Sigmoid colon (tissue), 7 donors: ENCODE results near the gene PAX3. TPM values are rescaled to one million over a fixed set of nuclear protein-coding genes. Genes with fewer than 3 reads are reported as not detected.
A peak's percentile ranks its signal among the peaks of the same experiment; 100 is the strongest.

Experiments
- DNase-seq: peaks from one replicate; pipeline ENCODE4 v3.0.0-alpha.2; 2019
- H3K27ac ChIP-seq, 4 donors: fragments of 200-600 bp; sonication (generic); one replicate each; pipeline ENCODE4 v1.5.1; 2016 to 2019; ENCODE audit warnings: mild to moderate bottlenecking in 1 of 4
- H3K27me3 ChIP-seq, 3 donors: fragments of 200-600 bp; sonication (generic); one replicate each; pipeline ENCODE4 v1.5.1; 2019; ENCODE audit warnings: mild to moderate bottlenecking in 1 of 3
- H3K36me3 ChIP-seq, 4 donors: fragments of 200-600 bp; sonication (generic); one replicate each; pipeline ENCODE4 v1.5.1; 2016 to 2019
- H3K4me1 ChIP-seq, 4 donors: fragments of 200-600 bp; sonication (generic); one replicate each; pipeline ENCODE4 v1.5.1; 2017 to 2019
- H3K4me3 ChIP-seq, 4 donors: fragments of 200-600 bp; sonication (generic); one replicate each; pipeline ENCODE4 v1.5.1; 2017 to 2019; ENCODE audit warnings: mild to moderate bottlenecking in 2 of 4, moderate library complexity in 1 of 4
- H3K9me3 ChIP-seq, 4 donors: fragments of 200-600 bp in 3 of 4; sonication (generic) in 3 of 4; one replicate each; pipeline versions ENCODE4 v1.5.1 to v1.6.1; 2013 to 2019
- EP300 ChIP-seq, 4 donors: sonication (generic); formaldehyde crosslinking; IDR thresholded peaks; one replicate each; pipeline ENCODE4 v1.6.1; 2017; ENCODE audit warnings: antibody characterized with exemption in 4 of 4
- POLR2A ChIP-seq, 2 donors: fragments of 450-650 bp; IDR thresholded peaks; one replicate each; pipeline ENCODE4 v1.6.1; 2016; ENCODE audit warnings: antibody characterized with exemption in 2 of 2, mild to moderate bottlenecking in 2 of 2, moderate library complexity in 2 of 2
- POLR2AphosphoS5 ChIP-seq, 4 donors: sonication (generic); formaldehyde crosslinking; IDR thresholded peaks; one replicate each; pipeline ENCODE4 v1.6.1; 2017; ENCODE audit warnings: antibody characterized with exemption in 4 of 4
- WGBS, 2 donors: extraction: QIAGEN DNeasy Blood & Tissue Kit; methylation state at CpG; one replicate each; pipeline ENCODE4 v1.1.7; 2013; 5-methylcytosine and 5-hydroxymethylcytosine counted together
- intact Hi-C: fragments of 100-400 bp; cut with DNase I; formaldehyde crosslinking; loops from one replicate; pipeline ENCODE4 v1.15.1; 2023
- polyA plus RNA-seq, 3 donors: library from polyadenylated mRNA; stranded (reverse); fragments of 200-250 nt; gene quantifications; one replicate each; pipeline ENCODE4 v1.2.3, GENCODE V29; 2013
- total RNA-seq, 4 donors: library from RNA; depleted of rRNA; stranded (reverse); fragments of >200 nt; gene quantifications; one replicate each; pipeline ENCODE4 v1.1.0, GENCODE V29; 2016
- TF ChIP-seq, protein P1 (sequence below), 4 experiments: fragments of 450-650 bp in 3 of 4; fragments of 200-600 bp in 1 of 4; IDR thresholded peaks; one replicate each; pipeline ENCODE4 v1.5.1; 2016 to 2019; ENCODE audit warnings: antibody characterized with exemption in 4 of 4, mild to moderate bottlenecking in 3 of 4, moderate library complexity in 2 of 4
- donor health status: healthy with polysubstance abuse.
- donor health status: Bipolar disorder and iron deficiency.
- donor health status: healthy.

Gene PAX3
- total and polyA plus RNA-seq, 7 donors: not detected

DNA sequence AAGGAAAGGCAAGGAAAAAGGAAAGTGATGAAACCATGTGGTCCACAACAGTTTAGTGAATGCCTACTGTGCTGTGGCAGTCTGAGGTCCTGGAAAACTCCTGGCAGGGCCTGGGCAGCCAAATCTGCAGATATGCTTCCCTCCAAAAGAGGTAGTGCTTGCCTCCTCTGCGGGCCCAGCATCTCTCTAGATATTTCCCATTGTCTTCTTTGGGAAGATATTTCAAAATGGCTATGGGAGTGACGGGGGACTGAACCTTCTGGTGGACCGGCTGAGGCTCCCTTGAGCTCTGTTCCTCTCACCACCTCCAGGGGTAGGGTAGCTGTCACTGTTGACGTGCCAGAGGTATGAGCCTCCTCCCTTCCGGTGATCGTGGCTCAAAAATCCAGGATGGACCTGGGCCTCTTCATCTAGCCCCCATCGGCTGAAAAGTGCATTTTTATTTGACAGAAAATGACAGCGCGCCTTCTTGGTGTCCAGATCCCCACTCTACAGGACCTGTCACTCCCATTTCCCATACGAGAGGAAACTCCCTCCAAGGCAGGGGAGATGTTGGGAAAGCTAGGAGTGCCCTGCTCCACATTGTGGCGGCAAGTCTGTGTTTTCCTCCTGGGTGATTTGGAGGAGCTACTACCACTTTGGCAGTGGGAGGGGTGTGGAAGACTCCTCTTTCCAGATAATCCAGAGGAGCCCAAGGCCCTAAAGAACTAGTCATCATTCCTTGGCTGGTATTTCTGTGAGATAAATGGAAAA, 9.4 kb upstream of the PAX3 start:
- Histone ChIP-seq H3K36me3 (no peaks in the 10 kb centered on the region), H3K4me3 (no peak overlapping the region), H3K27ac (no peak overlapping the region), H3K27me3 (peaks cover 84 to 100% (median 100%) of the 10 kb centered on the region in 3 donors), H3K9me3 (no peaks in the 10 kb centered on the region), H3K4me1 (peaks cover 0 to 49% (median 38%) of the 10 kb centered on the region in 4 donors)
- TF ChIP-seq EP300 (IDR thresholded peaks at IDR 0.05) (no peak), POLR2AphosphoS5 (IDR thresholded peaks at IDR 0.05) (no peak), POLR2A (IDR thresholded peaks at IDR 0.05) (no peak)
- TF ChIP-seq, protein P1, sequence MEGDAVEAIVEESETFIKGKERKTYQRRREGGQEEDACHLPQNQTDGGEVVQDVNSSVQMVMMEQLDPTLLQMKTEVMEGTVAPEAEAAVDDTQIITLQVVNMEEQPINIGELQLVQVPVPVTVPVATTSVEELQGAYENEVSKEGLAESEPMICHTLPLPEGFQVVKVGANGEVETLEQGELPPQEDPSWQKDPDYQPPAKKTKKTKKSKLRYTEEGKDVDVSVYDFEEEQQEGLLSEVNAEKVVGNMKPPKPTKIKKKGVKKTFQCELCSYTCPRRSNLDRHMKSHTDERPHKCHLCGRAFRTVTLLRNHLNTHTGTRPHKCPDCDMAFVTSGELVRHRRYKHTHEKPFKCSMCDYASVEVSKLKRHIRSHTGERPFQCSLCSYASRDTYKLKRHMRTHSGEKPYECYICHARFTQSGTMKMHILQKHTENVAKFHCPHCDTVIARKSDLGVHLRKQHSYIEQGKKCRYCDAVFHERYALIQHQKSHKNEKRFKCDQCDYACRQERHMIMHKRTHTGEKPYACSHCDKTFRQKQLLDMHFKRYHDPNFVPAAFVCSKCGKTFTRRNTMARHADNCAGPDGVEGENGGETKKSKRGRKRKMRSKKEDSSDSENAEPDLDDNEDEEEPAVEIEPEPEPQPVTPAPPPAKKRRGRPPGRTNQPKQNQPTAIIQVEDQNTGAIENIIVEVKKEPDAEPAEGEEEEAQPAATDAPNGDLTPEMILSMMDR (IDR thresholded peaks at IDR 0.05): no peak
- intact Hi-C loops: no loop called here
- no peak for DNase-seq
- WGBS, 2 donors: 14 to 17% methylated on average over 11 of the region's 11 CpGs

DNA sequence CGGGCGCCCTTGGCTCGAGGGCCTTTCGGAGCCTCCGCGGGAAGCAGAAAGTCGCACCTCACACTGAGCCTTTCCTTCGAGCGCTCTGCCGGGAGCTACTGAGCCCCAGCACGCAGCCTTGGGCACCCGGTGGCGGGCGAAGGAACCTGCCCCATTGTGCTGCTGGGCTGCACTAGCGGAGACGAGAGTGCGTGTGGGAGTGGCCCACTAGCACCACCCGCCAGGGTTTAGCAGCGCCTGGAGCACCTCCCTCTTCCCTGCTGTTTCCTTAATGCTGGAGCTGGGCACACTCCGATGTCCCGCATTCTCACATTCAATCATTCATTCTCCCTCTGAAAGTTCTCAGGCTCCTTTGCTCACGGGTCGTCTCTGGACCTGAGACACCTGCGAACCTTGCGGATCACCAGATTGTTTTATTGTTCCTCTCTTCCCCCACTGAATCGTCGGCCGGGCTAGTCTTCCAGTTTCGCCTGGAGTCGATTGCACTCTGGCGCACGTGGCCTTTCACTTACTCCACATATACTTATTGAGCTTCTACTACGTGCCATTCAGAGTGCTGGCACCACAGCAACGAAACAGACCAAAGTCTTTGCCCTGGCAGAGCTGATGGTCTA, 8.5 kb upstream of the PAX3 start:
- Histone ChIP-seq H3K4me1 (peaks cover 0 to 50% (median 38%) of the 10 kb centered on the region in 4 donors), H3K9me3 (no peaks in the 10 kb centered on the region), H3K27me3 (peaks cover 87 to 100% (median 100%) of the 10 kb centered on the region in 3 donors), H3K4me3 (no peak overlapping the region), H3K36me3 (no peaks in the 10 kb centered on the region), H3K27ac (no peak overlapping the region)
- 1 to 4% methylated on average over 34 of the region's 34 CpGs for WGBS, 2 donors
- intact Hi-C loops: no loop called here
- no peak for DNase-seq
- TF ChIP-seq POLR2AphosphoS5 (IDR thresholded peaks at IDR 0.05): no peak
- TF ChIP-seq, protein P1 (IDR thresholded peaks at IDR 0.05): no peak
- no peak for TF ChIP-seq POLR2A (IDR thresholded peaks at IDR 0.05)
- no peak for TF ChIP-seq EP300 (IDR thresholded peaks at IDR 0.05)

DNA sequence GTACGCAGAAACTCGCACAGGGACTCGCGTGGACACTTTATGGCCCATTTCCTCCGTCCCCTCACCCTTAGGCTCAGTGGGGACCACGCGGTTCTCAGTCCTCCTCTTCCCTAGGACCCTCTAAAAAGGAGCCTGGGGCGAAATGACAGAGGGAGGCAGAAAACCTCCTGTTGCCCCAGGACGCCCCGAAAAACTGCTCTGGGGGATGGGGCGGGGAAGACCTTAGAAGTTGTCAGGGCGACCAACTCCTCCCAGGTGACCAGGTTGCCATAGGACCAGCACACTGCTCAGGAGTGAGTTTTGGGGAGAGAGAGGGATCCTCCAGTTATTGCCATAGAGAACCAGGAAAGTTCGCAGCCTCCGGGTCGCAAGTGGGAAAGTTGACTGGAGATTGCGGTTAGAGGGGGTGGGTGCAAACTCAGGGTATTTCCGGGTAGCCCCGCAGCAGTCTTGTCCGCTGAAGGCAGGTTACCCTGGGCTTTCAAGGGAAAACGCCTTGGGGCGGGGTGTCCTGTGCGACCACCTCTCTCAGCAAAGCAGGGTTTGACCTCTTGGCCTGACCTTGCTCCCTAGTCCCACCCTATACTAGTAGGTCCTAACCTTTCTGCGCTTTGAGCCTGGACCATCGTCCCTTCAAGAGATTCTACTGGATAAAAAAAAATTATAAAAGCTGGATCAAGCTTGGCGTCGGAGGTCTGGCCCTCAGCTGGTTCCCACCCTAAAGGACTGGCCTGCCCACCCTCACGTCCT, 7.8 kb upstream of the PAX3 start:
- no peaks in the 10 kb centered on the region for H3K36me3 ChIP-seq
- 4% methylated on average over 27 of the region's 27 CpGs for WGBS, 2 donors
- H3K4me1 ChIP-seq: peaks cover 0 to 49% (median 36%) of the 10 kb centered on the region in 4 donors
- H3K4me3 ChIP-seq: peak overlapping the region; percentile 22 to 54 (median 46)
- H3K27ac ChIP-seq: no peak overlapping the region
- no peaks in the 10 kb centered on the region for H3K9me3 ChIP-seq
- DNase-seq: no peak
- intact Hi-C loops: no loop called here
- peaks cover 88 to 100% (median 100%) of the 10 kb centered on the region in 3 donors for H3K27me3 ChIP-seq
- TF ChIP-seq POLR2AphosphoS5 (IDR thresholded peaks at IDR 0.05): no peak
- TF ChIP-seq, protein P1 (IDR thresholded peaks at IDR 0.05): no peak

DNA sequence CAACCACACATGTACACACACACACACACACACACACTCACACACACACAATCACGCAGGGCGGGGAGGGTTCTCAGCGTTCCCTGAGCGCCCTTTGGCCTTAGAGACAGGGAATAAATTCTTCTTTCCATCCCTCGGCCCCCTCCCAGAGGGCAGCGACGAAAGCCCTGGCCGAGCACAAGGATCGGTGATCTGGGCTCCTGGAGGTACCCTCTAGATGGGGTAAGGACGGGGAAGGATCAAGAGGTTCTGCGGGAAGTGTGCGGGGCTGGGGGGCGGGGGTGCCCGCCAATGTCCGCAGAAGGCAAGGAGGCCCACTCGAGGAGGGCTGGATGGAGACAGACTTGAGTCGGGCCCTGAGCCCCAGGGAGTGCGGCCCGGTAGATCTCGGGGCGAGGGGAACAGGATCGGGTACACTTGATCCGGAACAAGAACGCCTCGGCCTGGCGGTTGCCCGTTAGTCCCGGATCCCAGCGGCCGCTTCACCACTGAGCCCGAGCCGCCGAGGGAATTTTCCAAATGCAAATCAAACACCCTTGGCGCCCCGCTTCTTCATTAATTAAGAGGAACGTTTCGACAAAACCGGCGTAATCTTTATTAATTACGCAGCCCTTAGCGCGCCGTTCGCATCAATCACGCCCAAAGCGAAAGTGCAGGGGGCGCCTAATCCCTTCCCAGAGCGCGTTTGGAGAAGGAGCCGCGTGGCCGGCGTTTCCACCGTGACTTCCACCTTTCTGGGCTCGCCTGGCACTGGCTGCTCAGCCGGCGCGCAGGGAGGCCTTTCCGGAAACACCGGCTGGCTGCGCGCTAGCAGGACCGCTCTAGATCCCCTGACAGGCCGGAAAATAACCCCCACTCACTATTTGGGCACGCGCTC, 7.0 kb upstream of the PAX3 start:
- H3K36me3 ChIP-seq: no peaks in the 10 kb centered on the region
- H3K27me3 ChIP-seq: peaks cover 88 to 100% (median 100%) of the 10 kb centered on the region in 3 donors
- DNase-seq: no peak
- 1 to 2% methylated on average over 66 of the region's 66 CpGs for WGBS, 2 donors
- TF ChIP-seq, protein P1 (IDR thresholded peaks at IDR 0.05): no peak
- TF ChIP-seq POLR2AphosphoS5 (IDR thresholded peaks at IDR 0.05) (peak in 2 of 4 donors; percentile 6 to 36), POLR2A (IDR thresholded peaks at IDR 0.05) (no peak), EP300 (IDR thresholded peaks at IDR 0.05) (no peak)
- H3K4me1 ChIP-seq: peaks cover 0 to 57% (median 40%) of the 10 kb centered on the region in 4 donors
- intact Hi-C loops: no loop called here
- H3K27ac ChIP-seq: no peak overlapping the region
- no peaks in the 10 kb centered on the region for H3K9me3 ChIP-seq
- peak overlapping the region; percentile 22 to 54 (median 46) for H3K4me3 ChIP-seq
